GM21447 (cell line): ENCODE data around the gene PAK4.

ENCODE experiments used
- ATAC-seq: cut with Tn5 transposase; IDR thresholded peaks from one replicate; pipeline ENCODE4 v1.9.1; 2021; ENCODE audit not compliant: unreplicated experiment

PAK4 gene

GRCh38 chr19:39177736-39178135, 52.1 kb downstream of the PAK4 start:
- no peak for ATAC-seq

- ATAC-seq, result no peak
Measured at GRCh38 chr19:39178296-39179006, 52.9 kb downstream of the PAK4 start.

- no peak for ATAC-seq
Measured at GRCh38 chr19:39179754-39180153, 54.2 kb downstream of the PAK4 start.

GRCh38 chr19:39180749-39181148, 55.2 kb downstream of the PAK4 start:
- no peak for ATAC-seq

GRCh38 chr19:39181500-39182173, 56.1 kb downstream of the PAK4 start:
- ATAC-seq, result no peak

GRCh38 chr19:39182174-39182505, 56.6 kb downstream of the PAK4 start:
- ATAC-seq, result no peak

- no peak for ATAC-seq
Measured at GRCh38 chr19:39183104-39183503, 57.5 kb downstream of the PAK4 start.

GRCh38 chr19:39186391-39186790, 60.8 kb downstream of the PAK4 start:
- ATAC-seq, result no peak

- ATAC-seq, result no peak
Measured at GRCh38 chr19:39187552-39187943, 62.0 kb downstream of the PAK4 start.

- ATAC-seq, result no peak
Measured at GRCh38 chr19:39188960-39189359, 63.4 kb downstream of the PAK4 start.

GRCh38 chr19:39190768-39191167, 65.2 kb downstream of the PAK4 start:
- no peak for ATAC-seq

- ATAC-seq, result no peak
Measured at GRCh38 chr19:39192846-39193245, 67.3 kb downstream of the PAK4 start.

GRCh38 chr19:39193803-39194202, 68.2 kb downstream of the PAK4 start:
- ATAC-seq, result no peak

- no peak for ATAC-seq
Measured at GRCh38 chr19:39194832-39195542, 69.4 kb downstream of the PAK4 start.

GRCh38 chr19:39195755-39196154, 70.2 kb downstream of the PAK4 start:
- ATAC-seq, result no peak

GRCh38 chr19:39196320-39196719, 70.7 kb downstream of the PAK4 start:
- ATAC-seq, result no peak

- ATAC-seq, result no peak
Measured at GRCh38 chr19:39196860-39197562, 71.4 kb downstream of the PAK4 start, which contains the start of gene NCCRP1. Gene NCCRP1, plus strand, starts transcription at chr19:39196964. Its CDS starts 19 bp downstream, at chr19:39196983.

GRCh38 chr19:39197808-39198207, 72.2 kb downstream of the PAK4 start:
- ATAC-seq, result no peak

- ATAC-seq, result no peak
Measured at GRCh38 chr19:39199025-39199424, 73.4 kb downstream of the PAK4 start.

- ATAC-seq, result no peak
Measured at GRCh38 chr19:39200066-39200802, 74.6 kb downstream of the PAK4 start.

GRCh38 chr19:39200803-39201115, 75.2 kb downstream of the PAK4 start:
- no peak for ATAC-seq
